Activated CD4-positive, alpha-beta T cell treated with anti-CD3 and anti-CD28 coated beads, Interleukin-2, Interleukin-4, amounts not matched to agents 100 ng/mL and 50 ng/mL, durations not matched to agents 16 hours and 8 hours (primary cell): ENCODE results near the gene FADS2.
"Not testable (repeated sequence)": the region's sequence is repeated elsewhere in the genome, so short reads cannot be mapped to it uniquely, and the experiment has no call there.

ENCODE experiments used
- DNase-seq: peaks from one replicate; pipeline ENCODE4 v3.0.0-alpha.2; 2020; ENCODE audit warnings: low spot score

The FADS2 gene

DNA sequence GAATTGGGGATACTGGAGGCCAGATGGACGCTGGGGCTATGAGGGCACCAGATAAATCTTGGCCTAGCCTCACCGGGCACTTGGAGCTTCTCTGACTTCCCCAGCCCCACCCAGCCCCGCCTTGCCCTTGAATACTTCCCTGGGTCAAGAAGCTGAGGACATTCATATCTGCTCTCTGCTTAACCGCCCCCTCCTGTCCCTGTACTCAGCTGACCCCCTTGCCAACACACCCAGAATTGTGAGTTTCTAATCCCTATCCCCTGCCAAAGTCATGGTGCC is 41.3 kb downstream of the FADS2 start:
- DNase-seq: no peak

DNA sequence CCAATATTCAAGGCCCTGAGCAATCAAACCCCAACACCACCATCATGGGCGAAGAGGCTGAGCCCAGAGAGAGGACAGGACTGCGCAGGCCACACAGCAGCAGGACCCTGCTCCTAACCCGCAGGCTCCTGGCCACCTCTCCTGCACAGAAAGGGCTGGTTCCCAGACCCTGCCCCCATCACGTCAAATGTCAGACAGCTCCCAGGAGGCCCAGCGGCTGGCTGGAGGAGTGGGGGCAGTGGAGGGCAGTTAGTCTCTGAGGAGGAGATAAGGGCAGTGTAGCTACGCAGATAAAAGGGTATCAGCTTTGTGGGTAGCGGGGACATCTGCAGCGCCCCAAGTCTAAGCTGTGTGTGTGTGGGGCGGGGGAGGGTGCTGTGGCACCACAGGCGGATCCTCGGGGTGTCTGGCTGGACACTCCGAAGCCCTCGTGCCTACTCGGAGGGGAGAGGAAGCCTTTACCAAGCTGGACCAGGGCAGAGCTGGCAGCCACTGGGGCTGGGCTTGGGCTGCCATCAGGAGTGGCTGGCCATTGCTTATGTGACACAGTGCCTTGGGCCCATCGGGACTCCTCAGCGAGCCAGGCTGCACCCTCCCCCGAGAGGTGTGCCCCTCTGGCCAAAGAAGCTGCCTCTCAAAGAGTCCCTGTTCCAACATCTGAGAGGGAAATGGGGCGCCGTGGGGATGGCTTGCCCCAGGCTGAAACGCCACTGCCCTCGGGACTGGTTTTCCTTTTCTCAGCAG is 41.8 kb downstream of the FADS2 start:
- DNase-seq: no peak

DNA sequence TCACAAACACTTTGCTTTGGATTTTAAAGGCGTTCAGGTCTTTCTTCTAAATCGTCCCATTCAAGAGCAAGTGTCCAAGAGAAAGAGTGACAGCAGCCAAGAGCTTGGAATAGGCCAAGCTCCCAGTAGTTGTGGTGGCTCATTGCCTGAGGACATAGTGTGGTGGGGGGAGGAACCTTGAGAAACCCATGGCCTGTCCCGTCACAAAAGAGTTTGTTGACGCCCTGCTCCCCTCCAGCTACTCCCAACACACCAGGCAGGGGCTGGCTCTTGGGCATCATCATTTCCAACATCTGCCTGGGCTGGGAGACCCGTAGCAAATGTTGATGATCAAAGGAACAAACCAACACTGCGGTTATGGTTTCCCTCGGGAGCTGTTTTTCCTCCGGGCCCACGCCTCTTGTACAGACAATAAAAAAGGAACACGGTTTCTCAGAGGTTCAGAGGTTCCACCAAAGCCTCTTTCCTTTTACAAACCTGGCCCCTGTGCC is 42.5 kb downstream of the FADS2 start:
- DNase-seq: no peak

DNA sequence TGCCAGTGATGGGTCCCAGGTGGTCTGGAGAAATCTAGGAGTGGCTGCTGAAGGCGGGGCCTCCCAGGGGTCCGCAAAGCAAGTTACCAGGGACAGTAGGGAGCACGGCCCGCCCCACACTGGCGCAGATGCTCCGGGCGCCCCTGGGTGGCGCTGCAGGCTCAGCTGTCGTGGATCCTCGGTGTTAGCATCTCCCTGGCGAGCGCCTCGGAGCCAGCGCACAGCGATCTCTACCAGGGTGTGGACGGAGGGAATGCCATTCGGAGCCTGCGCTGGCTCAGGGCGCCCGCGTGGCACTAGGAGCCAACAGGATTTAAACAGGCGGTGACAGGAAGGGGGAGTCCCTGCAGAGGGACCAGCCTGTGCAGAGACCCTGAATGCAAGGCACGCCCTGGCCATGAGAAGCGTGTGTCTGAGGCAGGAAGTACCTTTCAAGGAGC is 43.1 kb downstream of the FADS2 start:
- peak; percentile 68 for DNase-seq

DNA sequence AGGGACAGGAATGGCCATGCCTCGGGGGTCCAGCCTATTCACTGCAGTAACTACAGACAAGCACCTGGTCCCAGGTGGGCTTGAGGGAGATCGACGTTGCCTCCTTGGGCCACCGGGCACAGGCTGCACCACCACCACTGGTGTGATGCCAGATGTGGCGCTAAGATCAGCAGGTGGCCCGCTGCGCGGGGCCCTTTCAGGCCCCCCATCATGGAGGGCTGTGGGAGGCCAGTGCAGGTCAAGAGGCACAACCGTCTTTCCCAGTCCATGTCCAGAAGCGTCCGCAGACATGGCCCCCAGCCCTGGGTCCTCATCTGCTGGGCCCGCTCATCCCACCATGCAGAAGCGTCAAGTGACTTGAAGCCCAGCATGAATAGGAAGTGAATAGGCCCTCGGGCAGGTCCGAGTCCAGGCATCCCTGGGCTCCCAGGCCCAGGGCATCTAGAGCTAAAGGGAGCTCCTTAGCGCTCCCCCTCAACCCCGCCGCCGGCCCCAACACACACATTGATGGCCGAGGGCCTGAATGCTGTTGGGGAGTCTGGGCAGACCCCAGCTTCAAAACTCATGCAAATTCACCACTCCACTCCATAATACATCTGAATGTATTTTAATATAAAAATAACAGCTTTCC is 45.0 kb downstream of the FADS2 start:
- DNase-seq: no peak

GRCh38 chr11:61873588-61874376 is 45.7 kb downstream of the FADS2 start:
- DNase-seq: no peak

- DNase-seq: no peak
Observed at GRCh38 chr11:61874377-61874809, 46.3 kb downstream of the FADS2 start.

GRCh38 chr11:61874853-61875252 is 46.8 kb downstream of the FADS2 start:
- no peak for DNase-seq

GRCh38 chr11:61875698-61876097 is 47.6 kb downstream of the FADS2 start:
- DNase-seq: no peak

- no peak for DNase-seq
Observed at GRCh38 chr11:61879152-61879551, 51.1 kb downstream of the FADS2 start.

- no peak for DNase-seq
Observed at GRCh38 chr11:61880031-61880430, 51.9 kb downstream of the FADS2 start.

GRCh38 chr11:61880454-61880853 is 52.4 kb downstream of the FADS2 start:
- no peak for DNase-seq

GRCh38 chr11:61881397-61881796 is 53.3 kb downstream of the FADS2 start:
- DNase-seq: no peak

GRCh38 chr11:61882267-61882666 is 54.2 kb downstream of the FADS2 start:
- not testable (repeated sequence) for DNase-seq

DNA sequence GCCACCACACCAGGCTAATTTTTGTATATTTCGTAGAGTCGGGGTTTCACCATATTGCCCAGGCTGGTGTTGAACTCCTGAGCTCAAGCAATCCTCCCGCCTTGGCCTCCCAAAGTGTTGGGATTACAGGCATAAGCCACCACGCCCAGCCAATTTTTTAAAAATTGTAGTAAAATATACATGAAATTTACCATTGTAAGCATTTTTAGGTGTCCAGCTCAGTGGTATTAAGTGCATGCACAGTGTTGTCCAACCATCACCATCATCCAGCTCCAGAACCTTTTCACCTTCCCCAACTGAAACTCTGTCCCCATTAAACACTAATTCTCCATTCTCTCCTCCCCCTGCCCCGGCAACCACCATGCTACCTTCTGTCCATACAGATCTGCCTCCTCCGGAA is 54.8 kb downstream of the FADS2 start:
- no peak for DNase-seq

- no peak for DNase-seq
Observed at GRCh38 chr11:61883327-61883726, 55.2 kb downstream of the FADS2 start.

DNA sequence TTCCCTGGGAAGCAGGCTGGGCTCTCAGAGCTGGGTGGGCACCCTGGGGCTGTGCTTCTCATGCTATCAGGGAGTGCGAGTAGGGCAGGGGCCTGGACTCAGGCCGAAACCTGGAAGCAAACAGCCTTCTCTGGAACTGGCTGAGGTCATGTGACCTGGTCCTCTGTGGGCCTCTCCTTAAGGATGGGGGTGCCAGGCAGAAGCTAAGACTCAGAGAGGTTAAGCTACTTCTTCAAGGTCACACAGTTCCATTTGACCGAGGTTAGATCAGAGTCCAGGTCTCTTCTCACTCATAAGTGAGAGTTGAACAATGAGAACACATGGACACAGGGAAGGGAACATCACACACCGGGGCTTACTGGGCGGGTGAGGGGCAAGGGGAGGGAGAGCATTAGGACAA is 55.8 kb downstream of the FADS2 start:
- DNase-seq: no peak

GRCh38 chr11:61885166-61885778 is 57.2 kb downstream of the FADS2 start:
- no peak for DNase-seq

GRCh38 chr11:61885784-61886580 is 57.9 kb downstream of the FADS2 start:
- DNase-seq: no peak

DNA sequence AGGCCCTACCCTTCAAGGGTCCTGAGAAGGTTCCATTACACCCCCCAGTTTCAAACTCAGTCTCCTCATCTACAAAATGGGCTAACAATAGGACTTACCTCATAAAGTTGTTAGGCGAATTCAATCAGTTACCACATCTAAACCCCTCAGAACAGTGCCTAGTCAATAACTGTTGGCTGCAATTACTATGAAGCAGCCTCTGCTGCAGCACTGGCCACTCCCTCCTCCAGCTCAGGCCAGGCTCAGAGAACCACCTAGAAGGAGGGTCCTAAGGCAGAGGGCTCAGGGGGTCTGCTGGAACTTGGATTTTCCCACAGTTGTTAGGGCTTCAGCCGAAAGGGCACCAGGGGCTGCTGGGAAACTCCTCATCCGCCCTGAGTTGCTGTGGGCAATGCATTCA is 58.5 kb downstream of the FADS2 start:
- DNase-seq: no peak

- DNase-seq: no peak
Observed at GRCh38 chr11:61887839-61888494, 59.9 kb downstream of the FADS2 start.
